ENCODE results near the gene HTR3C.

DNA sequence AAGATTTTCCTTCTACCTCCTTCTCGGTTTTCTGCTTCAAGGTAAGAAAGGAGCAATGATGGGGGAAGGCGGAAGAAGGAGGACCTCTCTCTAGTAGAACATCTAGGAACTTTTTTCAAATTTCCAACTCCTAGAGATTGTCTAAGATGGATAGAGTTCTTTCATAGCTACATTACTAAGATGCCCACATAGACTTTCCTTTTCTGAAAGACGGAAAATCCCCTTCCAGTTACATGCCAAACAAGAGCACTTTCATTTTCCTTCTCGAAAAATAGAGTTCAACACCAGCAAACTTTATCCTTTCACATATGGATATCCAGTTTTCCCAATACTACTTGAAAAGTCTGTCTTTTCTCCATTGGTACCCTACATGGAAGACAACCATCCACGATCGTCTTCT is 44.7 kb downstream of the HTR3C start:
- TF ChIP-seq, protein P1, sequence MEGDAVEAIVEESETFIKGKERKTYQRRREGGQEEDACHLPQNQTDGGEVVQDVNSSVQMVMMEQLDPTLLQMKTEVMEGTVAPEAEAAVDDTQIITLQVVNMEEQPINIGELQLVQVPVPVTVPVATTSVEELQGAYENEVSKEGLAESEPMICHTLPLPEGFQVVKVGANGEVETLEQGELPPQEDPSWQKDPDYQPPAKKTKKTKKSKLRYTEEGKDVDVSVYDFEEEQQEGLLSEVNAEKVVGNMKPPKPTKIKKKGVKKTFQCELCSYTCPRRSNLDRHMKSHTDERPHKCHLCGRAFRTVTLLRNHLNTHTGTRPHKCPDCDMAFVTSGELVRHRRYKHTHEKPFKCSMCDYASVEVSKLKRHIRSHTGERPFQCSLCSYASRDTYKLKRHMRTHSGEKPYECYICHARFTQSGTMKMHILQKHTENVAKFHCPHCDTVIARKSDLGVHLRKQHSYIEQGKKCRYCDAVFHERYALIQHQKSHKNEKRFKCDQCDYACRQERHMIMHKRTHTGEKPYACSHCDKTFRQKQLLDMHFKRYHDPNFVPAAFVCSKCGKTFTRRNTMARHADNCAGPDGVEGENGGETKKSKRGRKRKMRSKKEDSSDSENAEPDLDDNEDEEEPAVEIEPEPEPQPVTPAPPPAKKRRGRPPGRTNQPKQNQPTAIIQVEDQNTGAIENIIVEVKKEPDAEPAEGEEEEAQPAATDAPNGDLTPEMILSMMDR (IDR thresholded peaks at IDR 0.05; ENCODE audit: insufficient read depth, low read length), result no peak
- no peak for TF ChIP-seq POLR2AphosphoS5 (IDR thresholded peaks at IDR 0.05; ENCODE audit: low read depth)
